Spleen (tissue), 7 donors: ENCODE data around the gene CXCL14.

ENCODE experiments used
- POLR2A ChIP-seq, 3 donors: fragments of 450-650 bp; IDR thresholded peaks; one replicate each; pipeline ENCODE4 v1.5.1; 2017; ENCODE audit warnings: antibody characterized with exemption in 3 of 3, mild to moderate bottlenecking in 1 of 3
- TF ChIP-seq, protein P1 (sequence below), 11 experiments: fragments of 200-600 bp in 7 of 11; fragments of 450-650 bp in 4 of 11; sonication (generic) in 4 of 11; IDR thresholded peaks in 8 of 11; conservative IDR thresholded peaks in 3 of 11; 1 replicate in 7 of 11; 2 replicates in 4 of 11; pipeline versions ENCODE4 v1.4.0 to v1.8.0; 2016 to 2021; ENCODE audit warnings: antibody characterized with exemption in 11 of 11, inconsistent platforms in 4 of 11, mild to moderate bottlenecking in 1 of 11
- donor health status: DM: no; HTN: no; CAD: no; lungs with moderate emphysema.
- donor health status: DM: no; HTN: no; CAD: no.
- donor health status: DM: no; HTN: no; CAD: no.

DNA sequence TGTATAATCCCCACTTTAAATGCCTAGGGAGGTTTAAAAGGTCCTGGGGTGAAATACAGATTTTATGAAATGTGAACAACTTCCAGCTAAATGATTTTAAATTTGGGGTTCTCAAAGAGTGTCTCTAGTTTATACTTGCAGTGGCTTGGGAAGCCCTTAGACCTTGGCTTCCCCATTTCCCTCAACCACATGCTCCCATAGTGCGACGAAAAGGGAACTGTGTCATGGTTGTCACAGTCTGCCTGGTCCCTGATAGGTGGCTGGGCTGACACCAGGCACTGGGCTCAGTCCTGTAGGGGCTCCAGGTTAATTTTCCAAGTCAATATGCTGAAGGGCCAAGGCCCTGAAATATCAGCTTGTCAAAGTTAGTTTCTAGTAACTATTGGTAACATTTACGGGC is 10.4 kb upstream of the CXCL14 start:
- TF ChIP-seq, protein P1, sequence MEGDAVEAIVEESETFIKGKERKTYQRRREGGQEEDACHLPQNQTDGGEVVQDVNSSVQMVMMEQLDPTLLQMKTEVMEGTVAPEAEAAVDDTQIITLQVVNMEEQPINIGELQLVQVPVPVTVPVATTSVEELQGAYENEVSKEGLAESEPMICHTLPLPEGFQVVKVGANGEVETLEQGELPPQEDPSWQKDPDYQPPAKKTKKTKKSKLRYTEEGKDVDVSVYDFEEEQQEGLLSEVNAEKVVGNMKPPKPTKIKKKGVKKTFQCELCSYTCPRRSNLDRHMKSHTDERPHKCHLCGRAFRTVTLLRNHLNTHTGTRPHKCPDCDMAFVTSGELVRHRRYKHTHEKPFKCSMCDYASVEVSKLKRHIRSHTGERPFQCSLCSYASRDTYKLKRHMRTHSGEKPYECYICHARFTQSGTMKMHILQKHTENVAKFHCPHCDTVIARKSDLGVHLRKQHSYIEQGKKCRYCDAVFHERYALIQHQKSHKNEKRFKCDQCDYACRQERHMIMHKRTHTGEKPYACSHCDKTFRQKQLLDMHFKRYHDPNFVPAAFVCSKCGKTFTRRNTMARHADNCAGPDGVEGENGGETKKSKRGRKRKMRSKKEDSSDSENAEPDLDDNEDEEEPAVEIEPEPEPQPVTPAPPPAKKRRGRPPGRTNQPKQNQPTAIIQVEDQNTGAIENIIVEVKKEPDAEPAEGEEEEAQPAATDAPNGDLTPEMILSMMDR (IDR thresholded peaks at IDR 0.05 in 8 of 11, conservative IDR thresholded peaks at IDR 0.05 in 3 of 11), result no peak
- no peak for TF ChIP-seq POLR2A (IDR thresholded peaks at IDR 0.05)
